ENCODE results near the gene CD19.
"Not testable (repeated sequence)": the region's sequence is repeated elsewhere in the genome, so short reads cannot be mapped to it uniquely, and the experiment has no call there.

Gene CD19

GRCh38 chr16:28931801-28932225, at the start of gene CD19:
Gene CD19, plus strand, starts transcription at chr16:28931971. Its CDS starts 30 bp downstream, at chr16:28932001.
- DNase-seq, result no peak

- DNase-seq, result no peak
Measured at GRCh38 chr16:28882551-28883160, 49.1 kb upstream of the CD19 start.

- no peak for DNase-seq
Measured at GRCh38 chr16:28883221-28883996, 48.4 kb upstream of the CD19 start.

GRCh38 chr16:28884045-28884444, 47.7 kb upstream of the CD19 start:
- no peak for DNase-seq

GRCh38 chr16:28886945-28887344, 44.8 kb upstream of the CD19 start:
- DNase-seq, result no peak

- not testable (repeated sequence) for DNase-seq
Measured at GRCh38 chr16:28890355-28890754, 41.4 kb upstream of the CD19 start.

- DNase-seq, result no peak
Measured at GRCh38 chr16:28891964-28892890, 39.5 kb upstream of the CD19 start.

GRCh38 chr16:28893291-28893690, 38.5 kb upstream of the CD19 start:
- no peak for DNase-seq

GRCh38 chr16:28895609-28896008, 36.2 kb upstream of the CD19 start:
- no peak for DNase-seq

- no peak for DNase-seq
Measured at GRCh38 chr16:28897826-28898225, 33.9 kb upstream of the CD19 start.

GRCh38 chr16:28898266-28898665, 33.5 kb upstream of the CD19 start:
- DNase-seq, result no peak

GRCh38 chr16:28898942-28899341, 32.8 kb upstream of the CD19 start:
- no peak for DNase-seq

GRCh38 chr16:28899882-28900590, 31.7 kb upstream of the CD19 start:
- no peak for DNase-seq

GRCh38 chr16:28900601-28901000, 31.2 kb upstream of the CD19 start:
- DNase-seq, result no peak

- no peak for DNase-seq
Measured at GRCh38 chr16:28901862-28902261, 29.9 kb upstream of the CD19 start.

- no peak for DNase-seq
Measured at GRCh38 chr16:28902909-28903308, 28.9 kb upstream of the CD19 start.

GRCh38 chr16:28903344-28904042, 28.3 kb upstream of the CD19 start:
- no peak for DNase-seq

GRCh38 chr16:28904363-28904762, 27.4 kb upstream of the CD19 start:
- no peak for DNase-seq

GRCh38 chr16:28904828-28905227, 26.9 kb upstream of the CD19 start:
- DNase-seq, result no peak

- no peak for DNase-seq
Measured at GRCh38 chr16:28905229-28905754, 26.5 kb upstream of the CD19 start.

GRCh38 chr16:28905800-28906372, 25.9 kb upstream of the CD19 start:
- DNase-seq, result no peak
